Right renal cortex interstitium (tissue), 3 donors: ENCODE measurements around the gene FBXL15. TPM values are rescaled to one million over a fixed set of nuclear protein-coding genes. Genes with fewer than 3 reads are reported as not detected.

ENCODE experiments used
- DNase-seq, 3 donors: peaks; one replicate each; pipeline ENCODE4 v3.0.0-alpha.2; 2013; ENCODE audit warnings: low read depth in 3 of 3, low spot score in 2 of 3
- polyA plus RNA-seq, 3 donors: library from polyadenylated mRNA; unstranded; fragments of 120-200 nt; gene quantifications; one replicate each; pipeline ENCODE4 v1.2.1, GENCODE V29; 2013; ENCODE audit not compliant: insufficient read length in 3 of 3

Gene FBXL15
- polyA plus RNA-seq, 3 donors: 5.9 to 8.0 (median 5.9) TPM

DNA sequence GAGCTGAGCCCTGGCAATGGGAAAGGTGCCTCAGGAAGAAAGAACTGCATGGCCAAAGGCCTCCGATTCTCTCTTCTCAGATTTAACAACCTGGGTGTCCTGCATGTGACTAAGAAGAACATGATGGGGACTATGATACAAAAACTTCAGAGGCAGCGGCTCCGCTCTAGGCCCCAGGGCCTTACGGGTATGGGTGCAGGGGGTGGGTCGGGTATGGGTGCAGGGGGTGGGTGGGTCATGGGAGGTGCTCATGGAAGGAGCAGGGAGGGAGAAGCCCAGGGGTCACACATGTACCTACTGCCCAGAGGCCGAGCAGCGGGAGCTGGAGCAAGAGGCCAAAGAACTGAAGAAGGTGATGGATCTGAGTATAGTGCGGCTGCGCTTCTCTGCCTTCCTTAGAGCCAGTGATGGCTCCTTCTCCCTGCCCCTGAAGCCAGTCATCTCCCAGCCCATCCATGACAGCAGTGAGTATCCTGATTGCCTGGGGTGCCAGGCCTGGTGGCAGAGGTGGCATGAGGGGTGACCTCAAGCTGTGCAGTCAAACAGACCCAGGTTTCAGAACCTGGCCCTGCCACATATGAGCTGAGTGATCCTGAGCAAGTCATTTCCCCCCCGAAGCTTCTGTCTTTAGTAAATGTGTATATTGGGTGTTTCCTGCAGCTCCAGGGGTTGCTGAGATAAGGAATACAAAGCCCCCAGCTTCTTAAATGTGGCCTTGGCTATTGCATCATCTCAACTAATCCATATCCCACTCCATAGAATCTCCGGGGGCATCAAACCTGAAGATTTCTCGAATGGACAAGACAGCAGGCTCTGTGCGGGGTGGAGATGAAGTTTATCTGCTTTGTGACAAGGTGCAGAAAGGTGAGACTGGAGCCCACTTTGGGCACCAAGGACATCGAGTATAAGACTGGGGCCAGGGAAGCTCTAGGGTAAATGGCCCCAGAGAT is 23.1 kb upstream of the FBXL15 start:
- no peak for DNase-seq

DNA sequence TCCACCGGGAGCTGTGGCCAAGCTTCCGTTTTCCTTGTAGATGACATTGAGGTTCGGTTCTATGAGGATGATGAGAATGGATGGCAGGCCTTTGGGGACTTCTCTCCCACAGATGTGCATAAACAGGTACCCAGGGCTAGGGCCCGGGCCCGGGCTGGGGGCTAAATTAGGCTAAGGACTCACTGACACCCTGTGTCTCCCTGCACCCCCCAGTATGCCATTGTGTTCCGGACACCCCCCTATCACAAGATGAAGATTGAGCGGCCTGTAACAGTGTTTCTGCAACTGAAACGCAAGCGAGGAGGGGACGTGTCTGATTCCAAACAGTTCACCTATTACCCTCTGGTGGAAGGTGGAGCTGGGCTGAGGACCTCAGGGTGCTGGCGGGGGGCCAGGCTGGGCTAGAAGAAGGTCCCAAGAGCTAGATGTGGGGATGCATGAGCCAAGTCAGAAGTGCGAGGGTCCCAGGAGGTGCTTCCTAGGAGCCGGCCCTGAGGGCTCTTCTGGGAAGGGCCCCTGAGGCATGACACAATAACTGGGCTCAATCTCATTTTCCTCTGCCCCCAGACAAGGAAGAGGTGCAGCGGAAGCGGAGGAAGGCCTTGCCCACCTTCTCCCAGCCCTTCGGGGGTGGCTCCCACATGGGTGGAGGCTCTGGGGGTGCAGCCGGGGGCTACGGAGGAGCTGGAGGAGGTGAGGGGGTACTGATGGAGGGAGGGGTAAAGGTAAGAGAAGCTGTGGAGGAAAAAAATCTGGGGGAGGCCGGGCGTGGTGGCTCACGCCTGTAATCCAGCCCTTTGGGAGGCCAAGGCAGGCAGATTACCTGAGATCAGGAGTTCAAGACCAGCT is 22.2 kb upstream of the FBXL15 start:
- DNase-seq: no peak

DNA sequence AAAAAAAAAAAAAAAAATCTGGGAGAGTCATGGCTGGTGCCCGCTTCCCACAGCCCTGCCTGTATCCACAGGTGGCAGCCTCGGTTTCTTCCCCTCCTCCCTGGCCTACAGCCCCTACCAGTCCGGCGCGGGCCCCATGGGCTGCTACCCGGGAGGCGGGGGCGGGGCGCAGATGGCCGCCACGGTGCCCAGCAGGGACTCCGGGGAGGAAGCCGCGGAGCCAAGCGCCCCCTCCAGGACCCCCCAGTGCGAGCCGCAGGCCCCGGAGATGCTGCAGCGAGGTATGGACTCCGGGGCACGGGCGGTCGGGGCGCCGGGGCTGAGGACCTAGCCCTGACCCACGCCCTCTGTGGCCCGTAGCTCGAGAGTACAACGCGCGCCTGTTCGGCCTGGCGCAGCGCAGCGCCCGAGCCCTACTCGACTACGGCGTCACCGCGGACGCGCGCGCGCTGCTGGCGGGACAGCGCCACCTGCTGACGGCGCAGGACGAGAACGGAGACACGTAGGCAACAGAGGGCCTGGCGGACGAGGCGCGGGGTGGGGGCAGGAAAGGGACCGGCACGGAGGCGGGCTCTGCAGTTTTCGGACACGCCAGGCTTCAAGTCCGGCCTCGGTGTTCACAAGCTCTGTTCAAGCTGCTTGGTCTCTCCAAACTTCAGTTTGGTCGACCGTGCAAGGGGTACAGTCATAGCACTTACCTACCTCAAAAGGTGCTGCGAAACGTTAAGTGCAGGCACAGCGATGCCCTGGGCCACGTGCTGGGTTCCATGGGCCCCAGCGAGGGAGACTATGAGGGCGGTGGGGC is 21.2 kb upstream of the FBXL15 start:
- DNase-seq: peak in 1 of 3 donors; percentile 77

DNA sequence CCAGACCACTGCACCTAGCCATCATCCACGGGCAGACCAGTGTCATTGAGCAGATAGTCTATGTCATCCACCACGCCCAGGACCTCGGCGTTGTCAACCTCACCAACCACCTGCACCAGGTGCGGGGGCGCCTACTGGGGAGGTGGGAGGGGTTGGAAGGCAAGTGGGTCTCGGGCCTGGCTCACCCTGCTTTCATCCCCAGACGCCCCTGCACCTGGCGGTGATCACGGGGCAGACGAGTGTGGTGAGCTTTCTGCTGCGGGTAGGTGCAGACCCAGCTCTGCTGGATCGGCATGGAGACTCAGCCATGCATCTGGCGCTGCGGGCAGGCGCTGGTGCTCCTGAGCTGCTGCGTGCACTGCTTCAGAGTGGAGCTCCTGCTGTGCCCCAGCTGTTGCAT is 20.6 kb upstream of the FBXL15 start:
- no peak for DNase-seq

DNA sequence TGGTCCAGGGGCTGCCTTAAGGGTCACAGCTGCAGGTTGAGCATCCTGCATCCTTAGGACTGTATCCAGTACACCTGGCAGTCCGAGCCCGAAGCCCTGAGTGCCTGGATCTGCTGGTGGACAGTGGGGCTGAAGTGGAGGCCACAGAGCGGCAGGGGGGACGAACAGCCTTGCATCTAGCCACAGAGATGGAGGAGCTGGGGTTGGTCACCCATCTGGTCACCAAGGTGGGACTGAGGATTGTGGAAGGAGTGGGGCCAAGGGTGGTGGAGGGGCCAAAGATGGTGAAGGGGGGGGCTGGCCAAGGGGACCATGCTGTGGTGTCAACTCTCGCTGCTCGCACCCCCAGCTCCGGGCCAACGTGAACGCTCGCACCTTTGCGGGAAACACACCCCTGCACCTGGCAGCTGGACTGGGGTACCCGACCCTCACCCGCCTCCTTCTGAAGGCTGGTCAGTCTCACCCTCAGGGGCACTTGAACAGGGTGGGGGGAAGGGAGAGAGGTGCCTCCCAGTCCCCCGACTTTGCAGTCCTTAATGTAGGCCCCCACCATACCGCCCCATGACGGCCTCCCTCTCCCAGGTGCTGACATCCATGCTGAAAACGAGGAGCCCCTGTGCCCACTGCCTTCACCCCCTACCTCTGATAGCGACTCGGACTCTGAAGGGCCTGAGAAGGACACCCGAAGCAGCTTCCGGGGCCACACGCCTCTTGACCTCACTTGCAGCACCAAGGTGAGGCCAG is 19.9 kb upstream of the FBXL15 start:
- no peak for DNase-seq

DNA sequence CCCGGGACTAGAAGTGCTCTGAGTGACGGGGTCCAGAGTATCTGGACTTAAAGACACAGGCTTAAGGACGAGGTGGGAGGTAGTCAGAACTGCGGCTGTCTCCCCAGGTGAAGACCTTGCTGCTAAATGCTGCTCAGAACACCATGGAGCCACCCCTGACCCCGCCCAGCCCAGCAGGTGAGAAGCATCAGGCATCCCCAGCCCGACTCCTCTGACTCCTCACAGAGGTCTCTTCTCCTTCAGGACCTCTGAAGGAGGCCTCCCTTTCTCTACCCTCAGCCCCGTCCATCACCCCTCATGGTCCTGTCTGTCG is 19.3 kb upstream of the FBXL15 start:
- DNase-seq: no peak

DNA sequence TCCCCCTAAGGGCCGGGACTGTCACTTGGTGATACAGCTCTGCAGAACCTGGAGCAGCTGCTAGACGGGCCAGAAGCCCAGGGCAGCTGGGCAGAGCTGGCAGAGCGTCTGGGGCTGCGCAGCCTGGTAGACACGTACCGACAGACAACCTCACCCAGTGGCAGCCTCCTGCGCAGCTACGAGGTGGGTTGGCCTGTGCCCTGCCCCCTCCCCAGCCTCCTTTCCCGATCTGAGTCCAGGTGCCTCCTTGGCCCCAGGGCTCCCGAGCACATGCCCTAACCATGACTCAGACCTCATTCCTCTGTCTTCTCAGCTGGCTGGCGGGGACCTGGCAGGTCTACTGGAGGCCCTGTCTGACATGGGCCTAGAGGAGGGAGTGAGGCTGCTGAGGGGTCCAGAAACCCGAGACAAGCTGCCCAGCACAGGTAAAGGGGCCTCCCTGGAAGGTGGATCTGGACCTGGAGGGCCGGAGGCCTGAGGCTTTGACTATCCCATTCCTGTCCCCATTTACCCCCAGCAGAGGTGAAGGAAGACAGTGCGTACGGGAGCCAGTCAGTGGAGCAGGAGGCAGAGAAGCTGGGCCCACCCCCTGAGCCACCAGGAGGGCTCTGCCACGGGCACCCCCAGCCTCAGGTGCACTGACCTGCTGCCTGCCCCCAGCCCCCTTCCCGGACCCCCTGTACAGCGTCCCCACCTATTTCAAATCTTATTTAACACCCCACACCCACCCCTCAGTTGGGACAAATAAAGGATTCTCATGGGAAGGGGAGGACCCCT is 18.7 kb upstream of the FBXL15 start:
- no peak for DNase-seq

DNA sequence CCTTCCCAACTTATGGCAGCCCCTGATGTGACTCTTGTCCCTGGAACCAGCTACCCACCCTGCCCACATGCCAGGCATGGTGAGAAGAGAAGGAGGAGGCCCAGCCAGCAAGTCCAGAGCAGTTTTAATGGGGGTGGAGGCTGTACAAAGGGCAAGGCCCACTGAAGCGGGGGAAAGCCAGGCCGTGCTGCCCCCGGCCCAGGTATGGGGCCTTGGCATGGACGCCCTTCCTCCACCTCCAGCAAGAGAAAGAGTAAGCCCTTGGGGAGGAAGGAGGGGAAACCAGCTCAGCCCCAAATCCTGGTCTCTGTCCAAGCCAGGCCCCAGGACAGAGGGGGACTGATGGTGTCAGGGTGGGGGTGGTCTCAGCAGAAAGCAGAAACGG is 18.1 kb upstream of the FBXL15 start:
- no peak for DNase-seq

DNA sequence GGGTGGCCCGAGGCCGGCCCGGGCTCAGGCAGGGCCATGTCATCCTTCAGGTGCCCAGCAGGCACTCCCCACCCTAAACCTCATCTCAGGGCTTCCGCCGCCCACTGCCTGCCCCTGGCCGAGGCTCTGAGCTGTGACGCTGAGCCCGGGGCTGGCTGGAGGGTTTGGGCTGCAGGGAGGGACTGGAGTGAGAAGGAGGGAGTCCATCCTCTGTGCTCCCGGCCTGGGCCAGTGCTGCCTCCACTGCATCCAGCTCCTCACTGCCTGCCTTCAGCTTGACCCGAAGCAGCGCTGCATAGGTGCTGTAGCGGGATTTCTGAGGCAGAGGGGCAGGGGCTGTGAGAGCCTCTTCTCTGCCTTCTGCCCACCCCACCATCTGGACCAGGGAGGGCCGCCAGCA is 17.5 kb upstream of the FBXL15 start:
- DNase-seq: no peak

DNA sequence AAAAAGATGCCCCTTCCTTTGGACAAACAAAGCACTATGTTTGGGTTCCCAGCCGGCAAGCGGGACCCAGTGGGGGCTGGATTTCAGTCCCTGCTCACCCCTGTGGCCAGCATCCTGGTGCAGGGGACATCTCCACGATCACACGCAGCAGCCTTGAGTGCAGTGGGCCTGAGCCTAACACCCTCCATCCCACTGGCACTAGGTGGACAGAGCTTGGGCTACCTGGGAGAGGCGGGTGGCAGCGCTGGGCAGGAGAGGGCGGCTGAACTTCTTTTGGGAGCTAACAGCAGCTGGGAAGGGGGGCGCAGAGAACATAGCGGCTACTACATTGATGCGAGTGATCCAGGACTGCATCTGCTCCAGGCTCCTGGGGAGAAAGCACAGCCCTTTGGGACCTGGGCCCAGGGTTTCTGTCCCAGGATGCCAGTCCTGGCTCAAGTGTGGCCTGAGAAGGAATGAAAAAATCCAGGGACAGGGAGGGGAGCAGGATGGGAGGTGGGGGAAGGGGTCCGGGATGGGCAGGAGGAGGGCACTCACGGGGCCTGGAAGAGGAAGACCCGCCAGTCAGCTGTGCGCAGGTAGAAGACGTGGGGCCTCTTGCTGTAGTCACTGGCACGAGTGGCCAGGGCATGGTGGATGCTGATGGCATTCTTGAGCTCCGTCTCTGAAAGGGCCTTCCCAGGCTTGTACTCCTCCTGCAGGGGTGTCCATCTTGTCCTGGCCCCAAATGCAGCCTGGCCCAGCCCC is 16.1 kb upstream of the FBXL15 start:
- DNase-seq: no peak

DNA sequence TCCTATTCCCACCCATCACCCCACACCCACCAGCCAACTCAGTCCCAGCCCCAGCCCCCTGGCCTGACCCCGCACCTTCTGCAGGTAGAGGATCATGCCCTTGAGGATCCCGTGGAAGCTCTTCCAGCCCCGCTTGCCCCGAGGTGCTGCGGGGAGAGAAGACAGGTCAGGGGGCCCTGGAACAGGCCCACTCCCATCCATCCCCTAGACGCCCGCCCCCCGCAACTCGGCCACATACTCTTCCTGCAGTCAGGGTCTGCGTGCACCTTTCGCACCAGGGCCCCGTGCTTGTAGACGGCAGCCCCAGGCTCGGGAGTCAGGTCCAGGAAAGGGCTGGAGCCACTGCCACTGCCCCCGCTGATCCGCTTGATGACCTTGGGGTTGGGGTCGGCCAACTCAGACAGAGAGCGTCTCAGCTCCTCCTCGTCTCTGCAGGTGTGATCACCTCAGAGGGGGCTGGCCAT is 15.5 kb upstream of the FBXL15 start:
- no peak for DNase-seq

DNA sequence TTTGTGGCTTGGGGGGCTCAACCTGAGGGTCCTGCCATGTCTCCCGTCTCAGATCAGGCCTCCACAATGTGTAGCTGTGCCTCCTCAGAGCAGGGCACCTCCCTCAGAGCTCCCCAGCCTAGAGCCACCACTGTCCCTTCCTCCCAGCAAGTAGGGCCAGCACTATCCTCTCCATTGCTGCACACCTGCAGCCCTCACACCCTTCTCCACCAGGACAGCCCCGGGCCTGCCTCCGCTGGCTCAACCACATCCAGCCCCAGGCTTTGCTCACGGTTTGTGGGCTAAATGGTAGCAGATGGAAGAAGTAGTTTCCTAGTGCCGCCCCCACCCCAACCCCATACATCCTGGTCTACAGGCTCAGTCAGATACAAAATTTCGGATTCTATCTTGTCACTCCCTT is 15.0 kb upstream of the FBXL15 start:
- no peak for DNase-seq

DNA sequence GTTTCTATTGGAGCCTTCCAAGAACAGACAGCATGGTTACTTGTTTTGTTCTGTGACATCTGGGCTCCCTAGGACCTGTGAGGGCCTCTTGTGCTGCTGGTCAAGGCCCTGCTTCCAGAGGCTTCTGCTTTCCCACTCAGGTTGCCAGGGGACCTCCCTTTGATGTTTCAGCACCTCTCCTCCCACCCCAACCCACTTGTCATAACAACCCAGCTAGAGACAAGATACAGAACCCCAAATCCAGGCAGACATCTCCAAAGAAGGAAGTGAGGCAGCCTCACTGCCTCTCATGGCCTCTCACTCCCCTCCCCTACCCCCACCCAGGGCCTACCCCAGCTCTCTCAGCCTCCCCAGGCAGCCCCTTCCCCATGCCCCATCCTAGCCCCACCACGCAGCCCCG is 13.8 kb upstream of the FBXL15 start:
- no peak for DNase-seq

DNA sequence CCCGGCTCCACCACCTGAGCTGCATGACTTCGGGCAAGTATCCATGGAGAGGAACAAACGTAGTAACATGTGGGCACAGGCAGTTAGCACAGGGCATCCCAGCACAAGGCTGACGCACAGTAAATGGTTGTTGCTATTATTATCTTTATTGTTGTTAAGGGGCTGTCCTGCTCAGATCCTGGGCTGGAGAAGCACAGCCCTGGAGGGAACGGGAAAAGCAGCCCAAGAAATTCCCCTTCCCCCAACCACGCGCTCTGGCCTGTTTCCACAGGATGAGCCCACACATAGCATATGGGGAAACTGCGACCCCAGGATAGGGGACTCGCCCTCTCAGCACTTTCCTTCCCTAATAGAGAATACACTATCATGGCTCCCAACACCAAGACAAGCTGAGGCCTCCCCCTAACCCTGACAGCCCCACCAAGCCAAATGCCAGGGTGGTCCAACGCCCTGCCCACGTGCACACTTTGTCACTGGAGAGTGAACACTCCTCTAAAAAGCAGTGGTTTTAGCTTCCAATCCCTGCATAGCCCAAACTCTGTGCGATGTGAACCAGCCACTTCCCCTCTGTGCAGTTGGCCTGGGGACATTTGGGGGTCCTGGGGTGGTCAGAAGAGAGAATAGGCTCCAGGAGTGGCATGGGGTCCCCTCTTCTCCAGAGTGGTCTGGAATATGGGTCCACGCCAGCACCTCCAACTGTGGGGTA is 13.1 kb upstream of the FBXL15 start:
- no peak for DNase-seq

DNA sequence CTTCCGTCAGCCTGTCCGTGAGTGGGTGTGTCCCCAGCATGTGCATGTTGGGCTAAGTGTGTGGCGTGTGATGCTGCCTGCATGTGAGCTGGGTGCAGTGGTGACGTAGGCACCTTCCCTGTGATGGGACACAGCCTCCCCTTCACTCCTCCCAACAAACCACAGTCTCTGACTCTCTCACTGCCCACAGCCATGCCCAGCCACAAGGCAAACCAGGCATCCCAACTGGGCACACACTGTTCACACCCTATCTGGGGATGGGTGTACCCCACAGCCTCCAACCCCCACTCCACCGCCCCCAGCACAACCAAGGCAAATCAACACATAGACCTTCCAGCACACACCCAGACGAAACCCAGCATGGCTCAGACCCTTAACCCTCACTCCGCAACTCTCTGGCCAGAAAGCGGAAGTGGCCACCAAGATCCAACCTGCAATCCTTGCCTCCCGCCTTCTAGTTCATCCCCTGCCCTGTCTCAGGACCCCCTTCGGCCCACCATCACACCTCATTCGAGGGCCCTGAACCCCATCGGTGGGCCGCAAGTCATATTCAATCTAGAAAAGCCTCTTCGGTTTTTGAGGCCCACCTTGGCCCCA is 12.4 kb upstream of the FBXL15 start:
- no peak for DNase-seq

DNA sequence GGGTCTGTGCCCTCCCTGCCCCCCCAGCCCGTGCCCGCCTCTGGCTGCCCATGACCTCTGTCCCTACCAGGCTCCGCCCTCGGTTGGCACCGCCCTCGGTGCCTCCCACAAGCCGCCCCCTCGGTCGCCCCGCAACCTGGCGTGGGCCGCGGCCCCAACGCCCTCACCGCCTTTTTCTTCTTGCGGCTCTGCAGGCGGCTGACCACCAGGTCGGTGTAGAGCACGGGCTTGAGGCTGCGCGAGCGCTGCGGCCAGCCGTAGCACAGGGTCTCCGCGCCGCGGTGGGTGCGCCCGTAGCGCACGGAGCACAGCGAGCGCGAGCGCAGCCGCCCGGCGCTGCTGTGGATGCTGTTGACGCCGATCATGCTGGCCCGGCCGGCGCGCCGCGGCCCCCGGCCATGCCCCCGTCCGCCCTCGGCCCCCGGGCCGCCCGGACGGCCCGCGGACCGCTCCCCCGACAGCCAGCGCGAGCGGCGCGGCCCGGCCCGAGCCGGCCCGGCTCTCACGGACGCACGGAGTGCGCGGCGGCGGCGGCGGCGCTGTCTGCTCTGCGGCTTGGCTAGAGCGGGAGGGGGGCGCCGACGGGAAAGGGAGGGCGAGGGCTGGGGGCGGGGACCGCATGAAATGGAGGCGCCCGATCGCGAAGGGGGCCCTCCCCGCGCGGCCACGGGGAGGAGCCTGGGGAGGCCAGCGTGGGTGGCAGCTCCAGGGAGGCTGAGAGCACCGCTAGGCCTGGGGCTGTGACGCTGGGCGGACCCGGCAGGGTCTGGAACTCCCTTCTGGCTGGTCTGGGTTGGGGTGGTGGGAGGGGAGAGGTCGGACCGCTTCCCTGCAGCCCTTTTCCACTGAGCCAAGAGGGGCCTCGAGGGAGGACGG is 11.7 kb upstream of the FBXL15 start:
- no peak for DNase-seq
